Measurements from ENCODE around the gene FAH. TPM values are rescaled to one million over a fixed set of nuclear protein-coding genes. Genes with fewer than 3 reads are reported as not detected.

The FAH gene
- total RNA-seq, 4 donors from 2014 or later: 22.0 to 42.0 (median 37.7) TPM

DNA sequence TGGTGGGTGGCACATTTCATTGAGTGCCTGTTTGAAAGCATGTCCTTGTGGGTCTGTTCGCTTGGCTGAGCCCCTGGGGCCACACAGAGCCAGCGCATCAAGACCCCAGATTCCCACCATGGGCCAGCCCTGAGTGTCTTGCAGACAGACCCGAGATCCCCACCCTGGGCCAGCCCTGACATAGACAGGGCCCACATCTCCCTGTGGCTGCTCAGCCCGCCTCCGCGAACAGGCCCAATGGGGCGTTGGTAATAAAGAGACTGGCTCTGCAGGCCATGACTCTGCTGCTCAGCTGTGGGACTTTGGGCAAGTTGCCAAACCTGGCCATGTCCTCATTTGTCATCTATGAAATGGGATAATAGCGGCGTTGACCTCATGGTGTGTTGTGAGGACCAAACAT, 22.6 kb downstream of the FAH start:
- 93 to 96% methylated on average over 4 to 9 of the region's 9 CpGs for WGBS, 2 donors
- Histone ChIP-seq H3K36me3 (peaks cover 0 to 78% (median 0%) of the 10 kb centered on the region in 3 donors), H3K9me3 (no peaks in the 10 kb centered on the region), H3K27me3 (no peaks in the 10 kb centered on the region), H3K4me1 (peaks cover 0 to 8% (median 0%) of the 10 kb centered on the region in 4 donors), H3K4me3 (no peak overlapping the region), H3K27ac (peak overlapping the region in 2 of 4 donors; percentile 67 to 68)
- TF ChIP-seq EP300 (IDR thresholded peaks at IDR 0.05) (no peak), CTCF (IDR thresholded peaks at IDR 0.05) (no peak), POLR2A (IDR thresholded peaks at IDR 0.05) (no peak)
- DNase-seq (ENCODE audit: low spot score in 2 of 2): no peak

GRCh38 chr15:80176443-80176842, 23.6 kb downstream of the FAH start:
- H3K36me3 ChIP-seq: peaks cover 0 to 83% (median 5%) of the 10 kb centered on the region in 3 donors
- H3K27ac ChIP-seq: no peak overlapping the region
- 59 to 94% methylated on average over 6 of the region's 6 CpGs for WGBS, 2 donors
- TF ChIP-seq POLR2A (IDR thresholded peaks at IDR 0.05) (no peak), EP300 (IDR thresholded peaks at IDR 0.05) (no peak), CTCF (IDR thresholded peaks at IDR 0.05) (no peak)
- DNase-seq (ENCODE audit: low spot score in 2 of 2): no peak
- H3K4me1 ChIP-seq: peaks cover 0 to 8% (median 0%) of the 10 kb centered on the region in 4 donors
- H3K9me3 ChIP-seq: no peaks in the 10 kb centered on the region
- no peaks in the 10 kb centered on the region for H3K27me3 ChIP-seq
- no peak overlapping the region for H3K4me3 ChIP-seq

DNA sequence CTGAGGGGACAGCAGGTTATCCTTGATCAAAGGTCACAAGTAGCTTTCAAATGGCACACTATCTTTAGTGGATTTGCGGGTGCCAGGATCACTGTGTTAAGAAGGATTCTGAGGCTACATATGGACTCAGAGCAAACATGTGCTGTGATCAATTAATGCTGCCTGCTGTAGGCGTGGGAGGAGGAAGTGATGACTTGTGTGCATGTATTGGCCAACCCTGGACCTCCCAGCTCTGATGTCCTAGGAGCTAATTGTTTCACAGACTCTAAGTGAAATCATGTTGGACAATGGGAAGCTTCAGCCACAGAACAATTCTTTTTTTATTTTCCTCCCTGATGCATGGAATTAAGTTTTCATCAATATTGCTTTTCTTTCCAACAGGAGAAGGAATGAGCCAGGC, 24.4 kb downstream of the FAH start:
- TF ChIP-seq POLR2A (IDR thresholded peaks at IDR 0.05) (no peak), EP300 (IDR thresholded peaks at IDR 0.05) (no peak), CTCF (IDR thresholded peaks at IDR 0.05) (no peak)
- Histone ChIP-seq H3K36me3 (peaks cover 0 to 84% (median 5%) of the 10 kb centered on the region in 3 donors), H3K9me3 (no peaks in the 10 kb centered on the region), H3K27me3 (no peaks in the 10 kb centered on the region), H3K27ac (no peak overlapping the region), H3K4me1 (peaks cover 0 to 8% (median 0%) of the 10 kb centered on the region in 4 donors), H3K4me3 (no peak overlapping the region)
- WGBS, 2 donors: 82 to 93% methylated on average over 2 of the region's 2 CpGs
- DNase-seq (ENCODE audit: low spot score in 2 of 2): no peak

GRCh38 chr15:80179025-80179759, 26.4 kb downstream of the FAH start:
- TF ChIP-seq CTCF (IDR thresholded peaks at IDR 0.05) (no peak), POLR2A (IDR thresholded peaks at IDR 0.05) (no peak), EP300 (IDR thresholded peaks at IDR 0.05) (no peak)
- no peak for DNase-seq (ENCODE audit: low spot score in 2 of 2)
- Histone ChIP-seq H3K9me3 (no peaks in the 10 kb centered on the region), H3K36me3 (peaks cover 0 to 90% (median 5%) of the 10 kb centered on the region in 3 donors), H3K4me1 (peaks cover 0 to under 1% (median 0%) of the 10 kb centered on the region in 4 donors), H3K4me3 (no peak overlapping the region), H3K27me3 (no peaks in the 10 kb centered on the region), H3K27ac (peak overlapping the region in 2 of 4 donors; percentile 66 to 85)
- 66 to 75% methylated on average over 17 of the region's 17 CpGs for WGBS, 2 donors

- WGBS, 2 donors: 84 to 90% methylated on average over 10 to 14 of the region's 16 CpGs
- H3K27ac ChIP-seq: peak overlapping the region in 2 of 4 donors; percentile 66 to 85
Measured at GRCh38 chr15:80179935-80180334, 27.1 kb downstream of the FAH start.

More at GRCh38 chr15:80179935-80180334, 27.1 kb downstream of the FAH start:
- no peak for DNase-seq (ENCODE audit: low spot score in 2 of 2)
- H3K27me3 ChIP-seq: no peaks in the 10 kb centered on the region
- H3K36me3 ChIP-seq: peaks cover 0 to 92% (median 5%) of the 10 kb centered on the region in 3 donors
- H3K4me3 ChIP-seq: no peak overlapping the region
- TF ChIP-seq CTCF (IDR thresholded peaks at IDR 0.05): no peak
- no peak for TF ChIP-seq EP300 (IDR thresholded peaks at IDR 0.05)
- TF ChIP-seq POLR2A (IDR thresholded peaks at IDR 0.05): no peak
- no peaks in the 10 kb centered on the region for H3K4me1 ChIP-seq
- H3K9me3 ChIP-seq: no peaks in the 10 kb centered on the region

All from tibial nerve (tissue), 4 donors.